Suprapubic skin (tissue), 4 donors: Measurements from ENCODE around the gene PDE9A. TPM values are rescaled to one million over a fixed set of nuclear protein-coding genes. Genes with fewer than 3 reads are reported as not detected.

Experiments used
- DNase-seq, 2 donors: peaks; one replicate each; pipeline ENCODE4 v3.0.0-alpha.2; 2019; ENCODE audit warnings: low spot score in 2 of 2
- H3K27ac ChIP-seq: fragments of 200-600 bp; sonication (generic); one replicate; pipeline ENCODE4 v1.5.1; 2019
- H3K27me3 ChIP-seq: fragments of 200-600 bp; sonication (generic); one replicate; pipeline ENCODE4 v1.5.1; 2019
- H3K36me3 ChIP-seq: fragments of 200-600 bp; sonication (generic); one replicate; pipeline ENCODE4 v1.5.1; 2019
- H3K4me1 ChIP-seq: fragments of 200-600 bp; sonication (generic); one replicate; pipeline ENCODE4 v1.5.1; 2019
- H3K4me3 ChIP-seq: fragments of 200-600 bp; sonication (generic); one replicate; pipeline ENCODE4 v1.5.1; 2019; ENCODE audit warnings: mild to moderate bottlenecking
- H3K9me3 ChIP-seq: fragments of 200-600 bp; sonication (generic); one replicate; pipeline ENCODE4 v1.5.1; 2019
- EP300 ChIP-seq: sonication (generic); formaldehyde crosslinking; IDR thresholded peaks from one replicate; pipeline ENCODE4 v1.6.1; 2017; ENCODE audit warnings: antibody characterized with exemption
- POLR2A ChIP-seq, 2 donors: fragments of 450-650 bp; IDR thresholded peaks; one replicate each; pipeline ENCODE4 v1.6.1; 2017; ENCODE audit warnings: antibody characterized with exemption in 2 of 2, mild to moderate bottlenecking in 2 of 2, moderate library complexity in 2 of 2
- POLR2AphosphoS5 ChIP-seq, 3 donors: sonication (generic); formaldehyde crosslinking; IDR thresholded peaks; one replicate each; pipeline ENCODE4 v1.6.1; 2017; ENCODE audit warnings: antibody characterized with exemption in 3 of 3
- WGBS: methylation state at CpG from one replicate; pipeline ENCODE4 v1.1.5; 2018; 5-methylcytosine and 5-hydroxymethylcytosine counted together
- total RNA-seq, 4 donors: library from RNA; depleted of rRNA; stranded (reverse); fragments of >200 nt; gene quantifications; one replicate each; pipeline ENCODE4 v1.1.0, GENCODE V29; 2016
- TF ChIP-seq, protein P1 (sequence below), 2 donors: fragments of 200-600 bp in 1 of 2; fragments of 450-650 bp in 1 of 2; sonication (generic) in 1 of 2; IDR thresholded peaks; one replicate each; pipeline ENCODE4 v1.5.1; 2016 to 2019; ENCODE audit warnings: antibody characterized with exemption in 2 of 2, mild to moderate bottlenecking in 1 of 2, moderate library complexity in 1 of 2

Gene PDE9A
- total RNA-seq, 4 donors from 2014 or later, result 4.5 to 12.0 (median 7.1) TPM

DNA sequence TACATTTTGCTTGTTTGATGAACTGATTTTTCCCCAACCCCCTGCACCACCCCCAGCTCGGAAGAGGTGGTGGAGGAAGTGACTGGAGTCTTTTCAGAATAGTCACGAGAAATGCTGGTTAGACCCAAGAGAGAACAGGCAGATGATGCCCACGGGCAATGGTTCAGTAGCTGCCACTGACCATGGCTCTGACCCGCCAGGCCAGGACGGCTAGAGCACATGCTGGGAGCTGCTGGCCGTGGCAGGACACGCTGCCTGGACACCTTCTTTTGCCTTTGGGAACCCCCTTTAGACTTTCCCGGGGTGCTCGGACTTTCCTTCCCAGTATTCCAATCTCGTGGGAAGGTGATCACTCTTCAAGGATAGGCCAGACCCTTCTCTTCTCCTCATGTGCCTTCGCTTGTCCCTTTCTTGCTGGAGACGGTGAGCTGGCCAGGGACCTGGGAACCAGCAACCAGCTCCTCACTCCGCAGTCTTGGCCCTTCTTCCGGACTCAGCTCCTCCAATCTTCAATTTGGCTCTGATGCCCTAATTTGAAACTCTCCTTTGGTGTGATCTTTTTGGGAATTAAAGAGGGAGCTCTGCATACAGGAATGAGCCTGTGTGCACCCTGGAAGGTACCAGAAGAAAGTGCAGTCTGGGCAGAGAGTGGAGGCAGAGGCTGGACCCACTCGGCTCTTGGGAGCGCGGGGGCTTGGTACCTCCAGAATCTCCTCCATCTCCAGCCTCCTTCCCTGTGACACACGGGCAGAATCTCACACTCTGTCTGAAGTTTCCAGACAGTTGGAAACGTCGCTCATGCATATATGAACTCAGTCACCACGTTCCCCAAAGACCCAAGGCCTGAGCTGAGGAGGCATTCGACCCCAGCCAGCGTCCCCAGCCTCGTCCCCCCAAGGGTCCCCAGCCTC, 4.0 kb upstream of the PDE9A start:
- Histone ChIP-seq H3K27me3 (peaks cover 11% of the 10 kb centered on the region), H3K4me1 (peaks cover 21% of the 10 kb centered on the region), H3K36me3 (no peaks in the 10 kb centered on the region), H3K9me3 (no peaks in the 10 kb centered on the region), H3K4me3 (no peak overlapping the region), H3K27ac (no peak overlapping the region)
- TF ChIP-seq, protein P1, sequence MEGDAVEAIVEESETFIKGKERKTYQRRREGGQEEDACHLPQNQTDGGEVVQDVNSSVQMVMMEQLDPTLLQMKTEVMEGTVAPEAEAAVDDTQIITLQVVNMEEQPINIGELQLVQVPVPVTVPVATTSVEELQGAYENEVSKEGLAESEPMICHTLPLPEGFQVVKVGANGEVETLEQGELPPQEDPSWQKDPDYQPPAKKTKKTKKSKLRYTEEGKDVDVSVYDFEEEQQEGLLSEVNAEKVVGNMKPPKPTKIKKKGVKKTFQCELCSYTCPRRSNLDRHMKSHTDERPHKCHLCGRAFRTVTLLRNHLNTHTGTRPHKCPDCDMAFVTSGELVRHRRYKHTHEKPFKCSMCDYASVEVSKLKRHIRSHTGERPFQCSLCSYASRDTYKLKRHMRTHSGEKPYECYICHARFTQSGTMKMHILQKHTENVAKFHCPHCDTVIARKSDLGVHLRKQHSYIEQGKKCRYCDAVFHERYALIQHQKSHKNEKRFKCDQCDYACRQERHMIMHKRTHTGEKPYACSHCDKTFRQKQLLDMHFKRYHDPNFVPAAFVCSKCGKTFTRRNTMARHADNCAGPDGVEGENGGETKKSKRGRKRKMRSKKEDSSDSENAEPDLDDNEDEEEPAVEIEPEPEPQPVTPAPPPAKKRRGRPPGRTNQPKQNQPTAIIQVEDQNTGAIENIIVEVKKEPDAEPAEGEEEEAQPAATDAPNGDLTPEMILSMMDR (IDR thresholded peaks at IDR 0.05), result no peak
- TF ChIP-seq POLR2A (IDR thresholded peaks at IDR 0.05), result no peak
- TF ChIP-seq POLR2AphosphoS5 (IDR thresholded peaks at IDR 0.05), result no peak
- no peak for DNase-seq
- 87% methylated on average over 23 of the region's 24 CpGs for WGBS

DNA sequence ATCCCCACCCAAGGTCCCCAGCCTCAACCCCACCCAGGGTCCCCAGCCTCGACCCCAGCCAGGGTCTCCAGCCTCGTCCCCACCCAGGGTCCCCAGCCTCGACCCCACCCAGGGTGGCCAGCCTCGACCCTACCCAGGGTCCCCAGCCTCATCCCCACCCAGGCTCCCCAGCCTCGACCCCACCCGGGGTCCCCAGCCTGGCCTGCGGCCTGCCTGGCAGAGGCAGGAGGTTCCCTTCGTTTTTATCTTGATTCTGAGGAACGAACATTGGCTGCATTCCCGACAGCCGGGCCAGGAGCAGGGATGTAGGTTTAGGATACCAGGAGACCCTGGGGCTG, 3.4 kb upstream of the PDE9A start:
- Histone ChIP-seq H3K27me3 (peaks cover 17% of the 10 kb centered on the region), H3K4me1 (peaks cover 27% of the 10 kb centered on the region), H3K4me3 (no peak overlapping the region), H3K36me3 (no peaks in the 10 kb centered on the region), H3K27ac (no peak overlapping the region), H3K9me3 (no peaks in the 10 kb centered on the region)
- no peak for DNase-seq
- WGBS, result 42% methylated on average over 11 of the region's 11 CpGs
- TF ChIP-seq, protein P1 (IDR thresholded peaks at IDR 0.05), result no peak
- TF ChIP-seq POLR2AphosphoS5 (IDR thresholded peaks at IDR 0.05) (no peak), POLR2A (IDR thresholded peaks at IDR 0.05) (no peak), EP300 (no peak)

DNA sequence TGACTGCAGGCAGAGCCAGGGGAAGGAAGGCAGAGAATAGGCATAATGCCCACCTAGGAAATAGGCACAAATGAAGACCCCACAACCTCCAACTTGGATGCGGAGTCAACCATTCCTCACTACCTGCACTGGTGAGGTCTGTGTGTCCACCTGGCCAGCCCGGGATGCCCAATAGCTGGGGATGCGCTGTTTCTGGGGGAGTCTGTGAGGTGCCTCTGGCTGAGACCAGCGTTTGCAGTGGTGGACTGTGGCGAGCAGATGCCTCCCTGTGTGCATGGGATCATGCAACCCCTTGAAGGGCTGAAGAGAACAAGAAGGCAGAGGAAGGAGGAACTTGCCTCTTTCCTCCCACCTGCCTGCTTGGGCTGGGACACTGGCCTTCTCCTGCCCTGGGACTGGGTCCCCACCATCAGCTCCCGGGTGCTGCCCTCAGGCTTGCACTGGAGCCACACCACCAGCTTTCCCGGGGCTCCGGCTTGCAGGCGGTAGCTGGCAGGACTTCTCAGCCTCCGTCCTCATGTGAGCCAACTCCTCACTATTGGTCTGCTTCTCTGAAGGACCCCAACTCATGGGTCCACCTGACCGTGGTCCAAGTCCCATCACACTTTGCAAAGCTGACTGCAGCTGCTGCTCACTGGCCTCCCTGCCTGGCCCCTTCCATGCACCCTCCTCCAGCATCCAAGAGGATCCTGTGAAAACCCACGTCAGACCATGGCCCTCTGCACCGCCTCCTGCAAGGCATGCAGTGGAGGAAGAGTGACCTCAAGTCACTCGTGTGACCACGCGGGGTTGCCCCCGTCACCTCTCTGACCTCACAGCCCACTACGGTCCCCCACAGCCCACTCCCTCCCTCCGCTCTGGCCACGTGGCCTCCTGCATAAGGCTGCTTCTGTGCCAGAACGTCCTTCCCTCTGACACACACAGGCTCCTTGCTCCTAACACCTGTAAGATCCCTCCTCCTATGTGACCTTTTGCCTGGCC, 2.7 kb upstream of the PDE9A start:
- WGBS, result 66% methylated on average over 13 of the region's 21 CpGs
- Histone ChIP-seq H3K4me3 (no peak overlapping the region), H3K27ac (no peak overlapping the region), H3K27me3 (peaks cover 25% of the 10 kb centered on the region), H3K36me3 (no peaks in the 10 kb centered on the region), H3K9me3 (no peaks in the 10 kb centered on the region), H3K4me1 (peaks cover 34% of the 10 kb centered on the region)
- TF ChIP-seq POLR2A (IDR thresholded peaks at IDR 0.05) (no peak), POLR2AphosphoS5 (IDR thresholded peaks at IDR 0.05) (no peak), EP300 (no peak)
- TF ChIP-seq, protein P1 (IDR thresholded peaks at IDR 0.05), result no peak
- DNase-seq, result no peak

DNA sequence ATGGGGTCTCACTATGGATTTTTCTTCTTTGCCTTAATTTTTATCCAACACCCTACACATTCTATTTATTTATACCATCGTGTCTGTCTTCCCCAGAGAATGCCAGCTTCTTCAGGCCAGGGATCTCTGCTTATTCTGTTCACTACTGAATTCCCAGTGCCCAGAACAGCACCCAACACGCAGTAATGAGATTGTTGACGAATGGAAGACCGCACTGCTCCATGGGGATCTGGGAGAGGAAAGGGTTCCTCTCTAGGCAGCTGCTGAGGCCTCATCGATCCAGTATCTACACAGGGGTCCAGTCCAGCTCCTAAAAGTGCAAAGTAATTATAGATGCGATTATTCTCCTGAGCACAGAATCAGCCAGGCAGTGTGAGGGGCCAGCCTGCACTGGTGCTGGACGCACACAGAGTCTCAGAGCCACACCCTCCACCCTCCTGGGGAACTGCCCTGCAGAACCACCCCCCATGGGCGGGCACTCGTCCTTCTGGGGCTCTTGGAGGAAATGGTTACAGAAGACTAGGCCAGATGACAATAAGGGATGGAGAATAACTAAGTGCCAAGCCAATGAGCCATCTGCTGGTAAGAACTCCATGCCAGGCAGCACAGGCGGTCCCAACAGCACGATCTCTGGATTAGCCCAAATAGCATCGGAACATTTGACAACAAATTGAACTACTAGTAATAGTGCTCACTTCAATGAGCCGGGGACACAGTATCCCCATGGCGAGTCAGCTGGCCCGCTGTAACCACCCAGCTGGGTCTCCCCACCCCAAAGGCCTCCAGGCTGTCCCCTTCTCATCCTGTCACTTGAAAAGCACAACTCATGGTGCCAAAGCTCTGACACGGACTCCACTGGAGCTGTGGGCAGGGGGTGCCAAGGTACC, 1.7 kb upstream of the PDE9A start:
- Histone ChIP-seq H3K27me3 (peaks cover 35% of the 10 kb centered on the region), H3K4me1 (peaks cover 34% of the 10 kb centered on the region), H3K4me3 (no peak overlapping the region), H3K27ac (no peak overlapping the region), H3K9me3 (no peaks in the 10 kb centered on the region), H3K36me3 (no peaks in the 10 kb centered on the region)
- TF ChIP-seq EP300 (no peak), POLR2A (IDR thresholded peaks at IDR 0.05) (no peak), POLR2AphosphoS5 (IDR thresholded peaks at IDR 0.05) (no peak)
- TF ChIP-seq, protein P1 (IDR thresholded peaks at IDR 0.05), result no peak
- no peak for DNase-seq
- 50% methylated on average over 11 of the region's 16 CpGs for WGBS
